ENCODE results near the gene NRTN. TPM values are rescaled to one million over a fixed set of nuclear protein-coding genes. Genes with fewer than 3 reads are reported as not detected.
A peak's percentile ranks its signal among the peaks of the same experiment; 100 is the strongest.

Gene NRTN
- polyA plus RNA-seq, 1 donor (not counting 4 experiments of a cell fraction or from before 2014, with no cell fraction given) = not detected

DNA sequence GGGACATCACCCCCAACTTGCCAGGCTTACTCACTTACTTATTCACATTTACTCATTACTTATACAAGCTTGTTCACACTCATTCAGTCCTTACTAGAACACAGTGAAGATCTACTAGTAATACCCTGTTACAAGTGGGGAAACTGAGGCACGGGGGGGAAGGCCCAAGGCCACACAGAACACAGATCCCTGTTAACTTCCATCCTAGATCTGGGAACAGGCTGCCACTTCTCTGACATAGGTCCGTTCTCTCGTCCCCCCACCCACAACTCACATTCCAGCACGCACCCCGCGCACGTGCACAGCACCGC lies 1.5 kb upstream of the NRTN start:
- no peak for DNase-seq (ENCODE audit: low read depth, low spot score)
- peaks cover 7% of the 10 kb centered on the region for H3K4me1 ChIP-seq (ENCODE audit: control insufficient read depth, extremely low read depth, insufficient read depth, low read length)
- H3K9me3 ChIP-seq (ENCODE audit: control insufficient read depth, low read depth, low read length) = no peaks in the 10 kb centered on the region
- dilution Hi-C loops (cut with MboI; ENCODE audit: extremely low pct_ligation_motif_present, low sequenced_read_pairs) = no loop called here
- peak overlapping the region; percentile 9 to 48 (median 46) for H3K4me3 ChIP-seq (ENCODE audit: control insufficient read depth in 2 of 3, extremely low read depth in 1 of 3, insufficient read depth in 2 of 3, low read depth in 1 of 3, low read length in 3 of 3)
- no peak overlapping the region for H3K27ac ChIP-seq (ENCODE audit: control insufficient read depth, insufficient read depth, low read length)
- FAIRE-seq = no peak
- no peaks in the 10 kb centered on the region for H3K36me3 ChIP-seq (ENCODE audit: control insufficient read depth in 2 of 2, extremely low read depth in 1 of 2, insufficient read depth in 2 of 2, low read length in 2 of 2)
- H3K4me2 ChIP-seq (ENCODE audit: control insufficient read depth, extremely low read depth, insufficient read depth, low read depth, low read length) = peak overlapping the region; percentile 85
- H3K79me2 ChIP-seq (ENCODE audit: control insufficient read depth, insufficient read depth, low read length) = no peaks in the 10 kb centered on the region
- peak overlapping the region; percentile 28 for H3K9ac ChIP-seq (ENCODE audit: control insufficient read depth, extremely low read depth, insufficient read depth, low read length)
- peaks cover 51% of the 10 kb centered on the region for H3K27me3 ChIP-seq (ENCODE audit: control insufficient read depth, extremely low read depth, insufficient read depth, low read length)
- H4K20me1 ChIP-seq (ENCODE audit: control insufficient read depth, extremely low read depth, insufficient read depth, low read length) = peaks cover 2% of the 10 kb centered on the region
- TF ChIP-seq, protein P1, sequence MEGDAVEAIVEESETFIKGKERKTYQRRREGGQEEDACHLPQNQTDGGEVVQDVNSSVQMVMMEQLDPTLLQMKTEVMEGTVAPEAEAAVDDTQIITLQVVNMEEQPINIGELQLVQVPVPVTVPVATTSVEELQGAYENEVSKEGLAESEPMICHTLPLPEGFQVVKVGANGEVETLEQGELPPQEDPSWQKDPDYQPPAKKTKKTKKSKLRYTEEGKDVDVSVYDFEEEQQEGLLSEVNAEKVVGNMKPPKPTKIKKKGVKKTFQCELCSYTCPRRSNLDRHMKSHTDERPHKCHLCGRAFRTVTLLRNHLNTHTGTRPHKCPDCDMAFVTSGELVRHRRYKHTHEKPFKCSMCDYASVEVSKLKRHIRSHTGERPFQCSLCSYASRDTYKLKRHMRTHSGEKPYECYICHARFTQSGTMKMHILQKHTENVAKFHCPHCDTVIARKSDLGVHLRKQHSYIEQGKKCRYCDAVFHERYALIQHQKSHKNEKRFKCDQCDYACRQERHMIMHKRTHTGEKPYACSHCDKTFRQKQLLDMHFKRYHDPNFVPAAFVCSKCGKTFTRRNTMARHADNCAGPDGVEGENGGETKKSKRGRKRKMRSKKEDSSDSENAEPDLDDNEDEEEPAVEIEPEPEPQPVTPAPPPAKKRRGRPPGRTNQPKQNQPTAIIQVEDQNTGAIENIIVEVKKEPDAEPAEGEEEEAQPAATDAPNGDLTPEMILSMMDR (optimal IDR thresholded peaks at IDR 0.05 in 1 of 3, IDR thresholded peaks at IDR 0.05 in 1 of 3, conservative IDR thresholded peaks at IDR 0.05 in 1 of 3; ENCODE audit: extremely low read depth in 1 of 3, insufficient read depth in 2 of 3, low read length in 3 of 3) = no peak
- TF ChIP-seq EZH2 (IDR thresholded peaks at IDR 0.05; ENCODE audit: low read length) = no peak
- peak overlapping the region; percentile 58 for H2AFZ ChIP-seq (ENCODE audit: control insufficient read depth, low read length)
- H3K9me1 ChIP-seq (ENCODE audit: control insufficient read depth, extremely low read depth, insufficient read depth, low read length) = no peaks in the 10 kb centered on the region

DNA sequence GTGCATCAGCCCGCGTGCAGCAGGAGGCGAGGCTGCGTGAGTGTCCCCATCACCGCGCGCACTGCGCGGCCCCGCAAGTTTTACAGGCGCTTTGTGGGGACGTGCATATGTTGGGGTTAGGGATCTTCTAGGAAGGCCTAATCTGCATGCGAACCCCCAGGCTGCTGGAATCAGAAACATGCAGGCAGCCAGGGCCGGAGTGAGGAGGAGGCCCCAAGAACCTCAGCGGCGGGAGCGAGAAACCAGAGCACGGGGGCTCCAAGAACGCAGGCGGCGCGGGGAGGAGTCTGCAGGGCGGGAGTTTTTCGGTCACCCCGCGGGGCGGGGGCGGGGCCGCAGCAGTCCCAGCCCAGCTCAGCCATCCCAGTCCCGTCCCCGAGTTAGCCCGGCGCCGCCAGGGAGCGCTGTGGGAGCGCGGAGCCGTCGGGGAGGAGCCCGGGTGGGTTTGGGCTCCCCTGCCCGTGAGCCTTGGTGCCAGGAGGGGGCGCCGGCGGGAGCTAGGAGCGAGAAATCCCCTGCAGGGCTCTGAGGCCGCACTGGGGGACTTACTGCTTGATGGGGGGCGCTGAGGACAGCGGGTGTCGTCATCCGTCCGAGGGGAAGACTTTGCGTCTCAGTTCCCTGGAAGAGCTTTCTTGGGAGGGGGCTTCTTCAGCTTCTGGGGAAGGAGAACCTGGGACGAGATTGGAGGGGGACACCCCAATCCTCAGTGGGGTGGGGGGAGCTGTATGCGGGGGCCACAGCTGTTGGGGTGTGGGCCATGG lies 933 bp upstream of the NRTN start:
- Histone ChIP-seq H3K27ac (ENCODE audit: control insufficient read depth, insufficient read depth, low read length) (no peak overlapping the region), H4K20me1 (ENCODE audit: control insufficient read depth, extremely low read depth, insufficient read depth, low read length) (peaks cover 2% of the 10 kb centered on the region), H3K9me1 (ENCODE audit: control insufficient read depth, extremely low read depth, insufficient read depth, low read length) (no peaks in the 10 kb centered on the region), H3K4me3 (ENCODE audit: control insufficient read depth in 2 of 3, extremely low read depth in 1 of 3, insufficient read depth in 2 of 3, low read depth in 1 of 3, low read length in 3 of 3) (peak overlapping the region; percentile 9 to 48 (median 46)), H3K4me2 (ENCODE audit: control insufficient read depth, extremely low read depth, insufficient read depth, low read depth, low read length) (peak overlapping the region; percentile 85), H3K9me3 (ENCODE audit: control insufficient read depth, low read depth, low read length) (no peaks in the 10 kb centered on the region), H2AFZ (ENCODE audit: control insufficient read depth, low read length) (peak overlapping the region; percentile 58), H3K9ac (ENCODE audit: control insufficient read depth, extremely low read depth, insufficient read depth, low read length) (peak overlapping the region; percentile 28), H3K4me1 (ENCODE audit: control insufficient read depth, extremely low read depth, insufficient read depth, low read length) (peaks cover 7% of the 10 kb centered on the region), H3K36me3 (ENCODE audit: control insufficient read depth in 2 of 2, extremely low read depth in 1 of 2, insufficient read depth in 2 of 2, low read length in 2 of 2) (no peaks in the 10 kb centered on the region), H3K79me2 (ENCODE audit: control insufficient read depth, insufficient read depth, low read length) (no peaks in the 10 kb centered on the region), H3K27me3 (ENCODE audit: control insufficient read depth, extremely low read depth, insufficient read depth, low read length) (peaks cover 46% of the 10 kb centered on the region)
- FAIRE-seq = no peak
- no peak for DNase-seq (ENCODE audit: low read depth, low spot score)
- dilution Hi-C loops (cut with MboI; ENCODE audit: extremely low pct_ligation_motif_present, low sequenced_read_pairs) = no loop called here
- TF ChIP-seq, protein P1 (optimal IDR thresholded peaks at IDR 0.05 in 1 of 3, IDR thresholded peaks at IDR 0.05 in 1 of 3, conservative IDR thresholded peaks at IDR 0.05 in 1 of 3; ENCODE audit: extremely low read depth in 1 of 3, insufficient read depth in 2 of 3, low read length in 3 of 3) = peak; percentile 90 to 98 (median 97)
- no peak for TF ChIP-seq EZH2 (IDR thresholded peaks at IDR 0.05; ENCODE audit: low read length)

Data from keratinocyte (primary cell).